HL-60 (cell line): Measurements from ENCODE around the gene CD58.

Experiments
- CTCF ChIP-seq: IDR thresholded peaks from one replicate; pipeline ENCODE4 v1.5.1; 2011; ENCODE audit warnings: low read length, control low read depth, inconsistent platforms; ENCODE audit not compliant: insufficient read depth
- POLR2AphosphoS5 ChIP-seq: IDR thresholded peaks from 2 replicates; pipeline ENCODE4 v1.6.1; 2012; ENCODE audit warnings: low read depth
- REST ChIP-seq: IDR thresholded peaks from 2 replicates; pipeline ENCODE4 v1.6.1; 2012; ENCODE audit warnings: low read depth; ENCODE audit not compliant: insufficient replicate concordance
- SPI1 ChIP-seq: IDR thresholded peaks from 2 replicates; pipeline ENCODE4 v1.6.1; 2012; ENCODE audit warnings: low read depth, mild to moderate bottlenecking, borderline replicate concordance

GRCh38 chr1:116538544-116538943 lies 32.3 kb downstream of the CD58 start:
- TF ChIP-seq CTCF = no peak
- TF ChIP-seq POLR2AphosphoS5 = no peak
- no peak for TF ChIP-seq REST
- TF ChIP-seq SPI1 = no peak
